Thoracic aorta (tissue), 2 donors: ENCODE measurements around the gene TRPM4. TPM values are rescaled to one million over a fixed set of nuclear protein-coding genes. Genes with fewer than 3 reads are reported as not detected.
"Not testable (repeated sequence)": the region's sequence is repeated elsewhere in the genome, so short reads cannot be mapped to it uniquely, and the experiment has no call there.

Experiments
- ATAC-seq: fragments of 150-250 bp; one replicate; pipeline ENCODE4 v1.8.0; 2017; ENCODE audit warnings: low read depth; ENCODE audit not compliant: insufficient number of reproducible peaks, low FRiP score
- DNase-seq: peaks from one replicate; pipeline ENCODE4 v3.0.0-alpha.2; 2020; ENCODE audit warnings: low spot score
- H3K27ac ChIP-seq, 2 donors: fragments of 200-600 bp; sonication (generic); 1 replicate in 1 of 2; 2 replicates in 1 of 2; pipeline ENCODE4 v1.5.1; 2016; ENCODE audit warnings: mild to moderate bottlenecking in 2 of 2, moderate library complexity in 2 of 2
- H3K27me3 ChIP-seq: fragments of 200-600 bp; sonication (generic); replicated peaks from 2 replicates; pipeline ENCODE4 v1.6.0; 2016; ENCODE audit warnings: mild to moderate bottlenecking; ENCODE audit not compliant: insufficient read depth
- H3K36me3 ChIP-seq: fragments of 200-600 bp; sonication (generic); one replicate; pipeline ENCODE4 v1.5.1; 2016
- H3K4me1 ChIP-seq, 2 donors: fragments of 200-600 bp; sonication (generic); 1 replicate in 1 of 2; 2 replicates in 1 of 2; pipeline versions ENCODE4 v1.5.1 to v1.6.0; 2016; ENCODE audit warnings: low read depth in 2 of 2, mild to moderate bottlenecking in 1 of 2; ENCODE audit not compliant: control insufficient read depth in 1 of 2
- H3K4me3 ChIP-seq: fragments of 200-600 bp; sonication (generic); 2 replicates; pipeline ENCODE4 v1.5.1; 2016; ENCODE audit warnings: mild to moderate bottlenecking
- H3K9me3 ChIP-seq: fragments of 200-600 bp; sonication (generic); 2 replicates; pipeline ENCODE4 v1.5.1; 2016
- CTCF ChIP-seq: fragments of 200-600 bp; sonication (generic); IDR thresholded peaks from one replicate; pipeline ENCODE4 v1.5.1; 2019; ENCODE audit warnings: antibody characterized with exemption
- total RNA-seq, 2 donors: library from RNA; depleted of rRNA; stranded (reverse); fragments of >200 nt; gene quantifications; one replicate each; pipeline versions ENCODE4 v1.1.0 to v1.2.3, GENCODE V29; 2016

TRPM4 gene
- total RNA-seq, 2 donors from 2014 or later = 48.3 to 65.9 TPM

- no peak for ATAC-seq
- H3K27me3 ChIP-seq = no peaks in the 10 kb centered on the region
- TF ChIP-seq CTCF = no peak
Observed at GRCh38 chr19:49120868-49121267, 36.7 kb upstream of the TRPM4 start.

GRCh38 chr19:49121841-49122240 is 35.8 kb upstream of the TRPM4 start:
- not testable (repeated sequence) for DNase-seq, H3K4me3 ChIP-seq, H3K9me3 ChIP-seq, H3K27me3 ChIP-seq, H3K36me3 ChIP-seq, H3K27ac ChIP-seq, ATAC-seq
- peaks cover 13 to 24% of the 10 kb centered on the region in 2 donors for H3K4me1 ChIP-seq

More at GRCh38 chr19:49120868-49121267, 36.7 kb upstream of the TRPM4 start:
- Histone ChIP-seq H3K4me1 (peaks cover 13 to 24% of the 10 kb centered on the region in 2 donors), H3K4me3 (no peak overlapping the region), H3K9me3 (no peaks in the 10 kb centered on the region), H3K27ac (no peak overlapping the region), H3K36me3 (no peaks in the 10 kb centered on the region)
- no peak for DNase-seq

GRCh38 chr19:49123285-49123684 is 34.3 kb upstream of the TRPM4 start:
- H3K27me3 ChIP-seq, H3K36me3 ChIP-seq, H3K27ac ChIP-seq, DNase-seq, H3K9me3 ChIP-seq, H3K4me3 ChIP-seq, ATAC-seq: not testable (repeated sequence)
- peaks cover 9 to 21% of the 10 kb centered on the region in 2 donors for H3K4me1 ChIP-seq

- Histone ChIP-seq H3K4me3 (no peak overlapping the region), H3K27me3 (no peaks in the 10 kb centered on the region), H3K4me1 (peaks cover 6 to 15% of the 10 kb centered on the region in 2 donors), H3K9me3 (no peaks in the 10 kb centered on the region), H3K36me3 (no peaks in the 10 kb centered on the region), H3K27ac (no peak overlapping the region)
- no peak for TF ChIP-seq CTCF
- ATAC-seq = no peak
- DNase-seq = no peak
Observed at GRCh38 chr19:49125025-49125731, 32.4 kb upstream of the TRPM4 start.

GRCh38 chr19:49126575-49126974 is 31.0 kb upstream of the TRPM4 start:
- Histone ChIP-seq H3K4me3 (no peak overlapping the region), H3K27me3 (no peaks in the 10 kb centered on the region), H3K9me3 (no peaks in the 10 kb centered on the region), H3K4me1 (peaks cover 6 to 13% of the 10 kb centered on the region in 2 donors), H3K27ac (no peak overlapping the region), H3K36me3 (no peaks in the 10 kb centered on the region)
- TF ChIP-seq CTCF = no peak
- ATAC-seq (no peak), DNase-seq (no peak)

GRCh38 chr19:49127225-49127624 is 30.4 kb upstream of the TRPM4 start:
- peak overlapping the region in 1 of 2 donors; percentile 13 for H3K27ac ChIP-seq

More at GRCh38 chr19:49127225-49127624, 30.4 kb upstream of the TRPM4 start:
- ATAC-seq, H3K9me3 ChIP-seq, H3K36me3 ChIP-seq, H3K27me3 ChIP-seq, DNase-seq: not testable (repeated sequence)
- H3K4me1 ChIP-seq = peaks cover 6 to 13% of the 10 kb centered on the region in 2 donors
- peak overlapping the region; percentile 60 for H3K4me3 ChIP-seq
